Measurements from ENCODE around the gene HHIPL2. TPM values are rescaled to one million over a fixed set of nuclear protein-coding genes. Genes with fewer than 3 reads are reported as not detected.

Gene HHIPL2
- total and polyA plus RNA-seq, 8 donors, result 0.20 TPM; not detected in 7

DNA sequence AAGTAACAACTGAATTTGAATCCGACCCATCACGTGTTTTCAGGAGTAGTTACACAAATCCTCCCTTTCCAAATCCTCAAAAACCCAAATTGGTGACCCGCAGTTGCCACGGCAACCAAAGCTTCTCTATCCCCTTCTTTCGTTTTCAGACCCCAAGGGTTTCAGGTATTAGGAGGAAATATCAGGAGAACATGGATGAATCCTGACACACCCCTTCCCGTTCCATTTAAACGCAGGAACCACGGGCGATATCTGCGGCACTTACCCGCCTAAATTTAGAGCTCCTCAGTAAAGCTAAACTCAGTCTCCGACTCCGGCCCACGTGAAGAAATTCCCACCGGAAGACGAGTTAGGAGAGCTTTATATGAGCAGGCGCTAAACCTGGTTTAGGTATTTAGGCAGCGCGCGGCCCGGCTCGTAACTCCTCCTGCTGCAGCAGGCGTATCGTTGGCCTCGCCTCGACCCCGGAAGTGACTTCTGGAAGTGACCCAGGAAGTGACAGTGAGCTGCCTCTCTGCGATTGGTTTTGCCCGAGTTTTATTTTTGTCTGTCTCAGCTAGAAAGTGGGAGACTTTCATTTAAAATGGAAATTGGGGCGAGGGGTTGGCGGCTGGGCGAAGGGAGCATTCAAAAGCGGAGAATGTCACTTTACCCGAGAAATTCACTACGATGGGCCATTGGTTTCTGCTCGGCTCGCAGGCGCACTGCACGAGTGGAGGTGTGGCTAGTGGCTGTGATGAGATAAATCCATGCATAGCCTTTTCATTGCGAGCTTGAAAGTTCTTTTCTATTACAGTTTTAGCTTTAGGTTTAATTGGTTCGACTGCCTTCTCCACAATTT is 41.8 kb upstream of the HHIPL2 start, which contains the start of gene TAF1A:
Gene TAF1A, minus strand, starts transcription at position 472 of the 841 bp plus-strand sequence.
- Histone ChIP-seq H3K27ac (peak within 1 kb of the TSS; percentile 77 to 97 (median 88)), H3K4me1 (peaks cover 6 to 54% (median 35%) of the 10 kb centered on the region in 4 donors), H3K4me3 (peak within 1 kb of the TSS; percentile 68 to 83 (median 71)), H3K36me3 (peaks cover 0 to 14% (median 7%) of the 10 kb centered on the region in 4 donors), H3K27me3 (no peaks in the 10 kb centered on the region), H3K9me3 (no peaks in the 10 kb centered on the region)
- peak; percentile 87 to 96 for DNase-seq
- intact Hi-C loops (cut with DNase I; ENCODE audit: low total_unique reads), result no loop called here
- TF ChIP-seq, protein P1, sequence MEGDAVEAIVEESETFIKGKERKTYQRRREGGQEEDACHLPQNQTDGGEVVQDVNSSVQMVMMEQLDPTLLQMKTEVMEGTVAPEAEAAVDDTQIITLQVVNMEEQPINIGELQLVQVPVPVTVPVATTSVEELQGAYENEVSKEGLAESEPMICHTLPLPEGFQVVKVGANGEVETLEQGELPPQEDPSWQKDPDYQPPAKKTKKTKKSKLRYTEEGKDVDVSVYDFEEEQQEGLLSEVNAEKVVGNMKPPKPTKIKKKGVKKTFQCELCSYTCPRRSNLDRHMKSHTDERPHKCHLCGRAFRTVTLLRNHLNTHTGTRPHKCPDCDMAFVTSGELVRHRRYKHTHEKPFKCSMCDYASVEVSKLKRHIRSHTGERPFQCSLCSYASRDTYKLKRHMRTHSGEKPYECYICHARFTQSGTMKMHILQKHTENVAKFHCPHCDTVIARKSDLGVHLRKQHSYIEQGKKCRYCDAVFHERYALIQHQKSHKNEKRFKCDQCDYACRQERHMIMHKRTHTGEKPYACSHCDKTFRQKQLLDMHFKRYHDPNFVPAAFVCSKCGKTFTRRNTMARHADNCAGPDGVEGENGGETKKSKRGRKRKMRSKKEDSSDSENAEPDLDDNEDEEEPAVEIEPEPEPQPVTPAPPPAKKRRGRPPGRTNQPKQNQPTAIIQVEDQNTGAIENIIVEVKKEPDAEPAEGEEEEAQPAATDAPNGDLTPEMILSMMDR (IDR thresholded peaks at IDR 0.05), result no peak
- peak; percentile 21 to 73 (median 73) for TF ChIP-seq POLR2AphosphoS5 (IDR thresholded peaks at IDR 0.05)
- no peak for TF ChIP-seq POLR2A (IDR thresholded peaks at IDR 0.05)
- no peak for TF ChIP-seq EP300 (IDR thresholded peaks at IDR 0.05)
- WGBS, 5 donors, result 0 to 1% (median 0%) methylated on average over 41 of the region's 41 CpGs

DNA sequence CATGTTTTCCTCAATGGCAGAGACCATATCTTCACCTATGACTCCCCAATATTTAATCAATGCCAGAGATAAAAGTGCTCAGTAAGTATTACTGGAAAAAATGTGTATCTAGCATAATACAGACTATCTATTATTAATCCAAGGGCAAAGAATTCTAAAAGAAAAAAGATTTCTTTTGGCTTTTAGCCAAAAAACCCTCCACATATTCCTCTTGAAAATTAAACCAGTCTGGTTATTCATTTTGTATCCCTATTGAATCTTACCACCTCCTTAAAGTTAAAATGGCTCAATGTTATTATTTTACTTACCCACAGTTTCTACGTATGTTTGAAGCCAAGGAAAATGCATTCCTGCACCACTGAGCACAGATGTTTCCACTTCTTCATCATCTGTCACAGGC is 40.2 kb upstream of the HHIPL2 start:
- no peak for TF ChIP-seq EP300 (IDR thresholded peaks at IDR 0.05)
- no peak for TF ChIP-seq POLR2A (IDR thresholded peaks at IDR 0.05)
- TF ChIP-seq, protein P1 (IDR thresholded peaks at IDR 0.05), result no peak
- no peak for TF ChIP-seq POLR2AphosphoS5 (IDR thresholded peaks at IDR 0.05)
- no peak overlapping the region for H3K27ac ChIP-seq
- no peaks in the 10 kb centered on the region for H3K9me3 ChIP-seq
- H3K4me1 ChIP-seq, result peaks cover 6 to 67% (median 44%) of the 10 kb centered on the region in 4 donors
- peaks cover 0 to 23% (median 17%) of the 10 kb centered on the region in 4 donors for H3K36me3 ChIP-seq
- intact Hi-C loops (cut with DNase I; ENCODE audit: low total_unique reads), result no loop called here
- peak overlapping the region in 1 of 4 donors; percentile 73 for H3K4me3 ChIP-seq
- no peak for DNase-seq
- no peaks in the 10 kb centered on the region for H3K27me3 ChIP-seq
- 36 to 79% (median 54%) methylated on average over 1 of the region's 1 CpG for WGBS, 5 donors

DNA sequence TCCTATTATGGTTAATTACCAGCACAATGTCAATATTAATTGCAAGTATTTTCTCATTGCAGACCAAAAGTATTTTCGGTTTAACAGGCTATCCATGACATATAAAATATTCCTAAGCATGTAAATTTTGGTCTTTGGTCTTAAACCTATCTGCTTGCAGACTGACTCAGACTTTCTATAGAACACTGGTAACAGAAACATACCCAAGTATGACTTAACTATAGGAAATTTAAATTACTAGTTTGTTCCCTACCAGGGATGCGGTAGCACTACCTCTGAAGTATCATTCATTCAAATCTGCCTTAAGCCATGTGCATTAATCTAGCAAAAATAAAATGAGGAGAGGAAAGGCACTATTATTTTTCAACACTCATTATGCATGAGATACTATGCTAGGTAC is 38.9 kb upstream of the HHIPL2 start:
- intact Hi-C loops (cut with DNase I; ENCODE audit: low total_unique reads), result no loop called here
- peak overlapping the region in 1 of 5 donors; percentile 16 for H3K27ac ChIP-seq
- DNase-seq, result no peak
- H3K27me3 ChIP-seq, result no peaks in the 10 kb centered on the region
- H3K36me3 ChIP-seq, result peaks cover 0 to 36% (median 30%) of the 10 kb centered on the region in 4 donors
- TF ChIP-seq EP300 (IDR thresholded peaks at IDR 0.05), result no peak
- TF ChIP-seq, protein P1 (IDR thresholded peaks at IDR 0.05), result no peak
- TF ChIP-seq POLR2AphosphoS5 (IDR thresholded peaks at IDR 0.05), result no peak
- TF ChIP-seq POLR2A (IDR thresholded peaks at IDR 0.05), result no peak
- no peaks in the 10 kb centered on the region for H3K9me3 ChIP-seq
- 62 to 85% (median 74%) methylated on average over 2 of the region's 2 CpGs for WGBS, 5 donors
- no peak overlapping the region for H3K4me3 ChIP-seq
- H3K4me1 ChIP-seq, result peaks cover 6 to 77% (median 44%) of the 10 kb centered on the region in 4 donors

DNA sequence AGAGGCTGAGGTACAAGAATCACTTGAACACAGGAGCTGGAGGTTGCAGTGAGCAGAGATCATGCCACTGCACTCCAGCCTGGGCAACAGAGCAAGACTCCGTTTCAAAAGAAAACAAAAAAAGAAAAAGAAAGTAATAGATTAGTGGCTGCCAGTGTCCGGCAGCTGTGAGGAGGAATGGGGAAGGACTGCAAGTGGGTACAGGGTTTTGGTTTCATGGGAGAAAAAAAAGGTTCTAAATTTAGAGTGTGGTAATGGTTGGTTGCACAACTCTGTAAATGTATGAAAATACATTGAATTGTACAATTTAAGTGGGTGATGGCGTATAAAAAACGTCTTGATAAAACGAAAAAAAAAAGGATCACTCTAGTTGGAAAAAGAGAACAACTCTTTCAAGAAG is 35.2 kb upstream of the HHIPL2 start:
- Histone ChIP-seq H3K9me3 (no peaks in the 10 kb centered on the region), H3K27me3 (no peaks in the 10 kb centered on the region), H3K4me1 (peaks cover 0 to 56% (median 24%) of the 10 kb centered on the region in 4 donors), H3K27ac (no peak overlapping the region), H3K4me3 (no peak overlapping the region), H3K36me3 (peaks cover 0 to 40% (median 37%) of the 10 kb centered on the region in 4 donors)
- TF ChIP-seq POLR2A (IDR thresholded peaks at IDR 0.05) (no peak), EP300 (IDR thresholded peaks at IDR 0.05) (no peak), POLR2AphosphoS5 (IDR thresholded peaks at IDR 0.05) (no peak)
- TF ChIP-seq, protein P1 (IDR thresholded peaks at IDR 0.05), result no peak
- no peak for DNase-seq
- WGBS, 5 donors, result 77 to 88% (median 85%) methylated on average over 5 of the region's 5 CpGs
- intact Hi-C loops (cut with DNase I; ENCODE audit: low total_unique reads), result no loop called here
